ENCODE results near the gene FGF6.
"Not testable (repeated sequence)": the region's sequence is repeated elsewhere in the genome, so short reads cannot be mapped to it uniquely, and the experiment has no call there.

The FGF6 gene

DNA sequence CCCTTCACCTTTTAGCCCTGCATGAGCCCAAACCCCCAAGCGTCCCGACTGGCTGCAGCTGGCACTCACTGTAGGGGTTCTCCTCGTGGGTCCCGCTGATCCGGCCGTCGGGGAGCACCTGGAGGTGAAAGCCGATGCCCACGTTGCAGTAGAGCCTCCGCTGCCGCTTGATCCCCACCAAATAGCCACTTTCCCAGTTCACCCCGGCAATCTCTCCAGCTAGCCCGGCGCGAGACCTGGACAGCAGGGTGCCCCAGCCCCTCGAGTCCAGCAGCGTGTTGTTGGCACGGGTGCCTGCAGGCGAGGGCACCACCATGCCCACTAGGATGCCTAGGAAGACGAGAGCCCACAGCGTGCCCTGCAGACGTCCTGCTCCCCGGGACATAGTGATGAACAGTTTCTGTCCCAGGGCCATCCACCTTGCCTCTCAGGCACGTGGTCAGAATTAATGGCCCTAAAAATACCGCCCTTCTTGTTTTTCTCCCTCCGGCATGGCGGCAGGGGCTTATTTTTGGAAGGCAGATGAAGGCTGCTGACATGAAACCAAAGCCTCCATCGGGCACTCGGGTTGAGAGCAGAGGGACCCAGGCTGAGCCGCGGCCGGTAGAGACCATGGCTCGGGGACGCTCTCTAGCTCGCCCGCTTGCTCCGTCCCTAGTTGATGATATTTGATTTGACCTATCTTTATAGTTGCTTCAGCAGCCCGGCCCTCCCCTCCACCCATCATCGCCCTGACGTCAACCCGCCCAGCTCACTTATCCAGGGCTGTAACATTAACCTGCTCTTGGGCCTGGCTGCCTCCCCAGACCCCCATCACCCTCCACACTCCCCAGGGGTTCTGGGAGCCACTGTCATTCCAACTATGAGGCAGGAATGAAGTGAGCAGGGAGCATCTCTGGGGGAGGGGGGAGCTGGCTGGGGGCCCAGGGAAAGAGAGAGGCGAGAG, at the start of gene FGF6:
FGF6 (minus strand) TSS at position 660 of the 946 bp plus-strand sequence; CDS start at position 415, 245 bp downstream.
- no peak for DNase-seq

GRCh38 chr12:4490973-4491372, 45.4 kb upstream of the FGF6 start:
- no peak for DNase-seq

- no peak for DNase-seq
Measured at GRCh38 chr12:4489556-4489955, 43.9 kb upstream of the FGF6 start.

DNA sequence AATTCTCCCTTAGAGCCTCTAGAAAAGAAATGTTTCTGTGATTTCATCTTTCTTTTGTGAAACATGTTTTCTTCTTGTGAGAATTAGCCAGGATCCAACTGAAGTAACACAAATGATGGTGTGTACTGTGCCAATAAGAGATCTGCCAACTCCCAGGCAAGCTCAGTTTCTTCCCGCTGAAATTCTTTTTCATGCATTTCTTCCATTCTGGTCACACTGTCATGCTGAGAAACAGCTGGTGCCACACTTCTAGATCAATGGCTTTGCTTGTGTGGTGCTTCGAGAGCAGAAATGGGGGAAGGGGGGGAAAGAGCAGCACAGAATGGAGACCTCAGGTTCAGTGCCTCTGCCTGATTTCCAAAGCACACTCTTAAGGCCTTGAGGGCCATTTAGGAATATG, 41.4 kb upstream of the FGF6 start:
- DNase-seq, result no peak

DNA sequence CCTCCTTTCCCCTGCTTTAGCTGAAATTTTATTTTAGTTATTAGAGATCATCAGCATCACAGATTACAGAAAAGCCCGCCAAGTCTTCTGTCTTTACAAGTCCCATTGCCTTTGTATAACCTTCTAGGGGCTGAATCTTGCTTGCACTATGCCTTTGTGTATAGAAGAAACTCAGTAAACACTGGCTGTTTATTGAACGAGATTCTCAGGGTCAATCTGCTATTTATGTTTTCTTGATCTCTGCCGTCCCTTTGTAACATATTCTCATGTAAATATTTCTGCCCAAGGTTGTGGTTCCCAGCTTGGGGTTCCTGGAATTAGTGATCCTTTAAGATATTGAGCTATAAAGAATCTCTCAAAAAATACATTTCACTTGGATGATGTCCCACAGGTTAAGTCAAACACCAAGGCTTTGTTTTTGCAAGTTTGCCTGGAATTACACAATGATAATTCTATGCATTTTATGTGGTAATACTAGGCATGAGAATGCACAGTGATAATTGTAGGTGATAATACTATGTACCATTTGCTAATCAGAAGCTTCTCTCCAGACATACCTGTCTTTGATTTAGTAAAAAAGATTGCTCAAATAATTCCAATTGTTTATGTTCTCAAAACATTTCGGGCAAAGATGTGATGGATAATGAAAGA, 40.6 kb upstream of the FGF6 start:
- no peak for DNase-seq

DNA sequence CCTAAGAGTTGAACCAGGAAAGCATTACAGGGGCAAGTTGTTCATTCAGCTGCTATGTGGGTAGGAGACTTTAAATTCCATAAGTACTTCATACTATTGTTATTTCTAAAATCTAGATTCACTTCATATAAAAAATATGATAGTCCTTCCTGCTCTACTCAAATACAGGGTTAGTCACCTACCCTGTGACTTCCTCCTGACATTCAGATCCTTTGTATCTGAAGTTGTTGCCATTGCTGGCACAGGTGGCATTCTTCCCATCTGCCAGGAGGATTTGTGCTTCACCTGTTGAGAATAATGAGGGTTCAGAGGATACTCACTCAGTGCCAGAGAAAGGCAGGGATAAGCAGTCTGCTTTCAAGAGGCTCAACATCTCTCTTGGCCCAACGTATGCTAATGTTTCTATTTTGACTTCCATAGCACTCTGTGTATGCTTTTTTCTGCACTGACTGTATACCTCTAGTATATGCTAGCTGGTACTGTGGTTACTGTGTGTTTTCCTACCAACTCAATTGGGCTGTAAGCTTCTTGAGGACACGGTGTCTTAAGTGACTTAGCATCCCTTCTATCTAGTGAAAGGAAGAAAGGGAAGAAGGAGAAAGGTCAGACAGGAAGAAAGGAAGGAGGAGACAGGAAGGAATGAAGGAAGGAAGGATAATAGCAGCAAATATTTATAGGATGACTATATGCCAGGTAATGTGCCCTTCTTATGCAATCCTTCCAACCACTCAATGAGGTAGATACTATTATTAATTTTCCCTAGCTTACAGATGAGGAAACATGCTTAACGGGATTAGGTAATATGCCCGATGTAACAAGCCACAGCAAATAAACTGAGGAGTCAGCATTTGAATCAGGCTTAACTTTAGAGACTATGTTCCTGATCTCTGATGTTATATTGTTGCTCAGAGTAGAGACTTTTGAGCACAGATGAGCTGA, 38.5 kb upstream of the FGF6 start:
- DNase-seq, result no peak

DNA sequence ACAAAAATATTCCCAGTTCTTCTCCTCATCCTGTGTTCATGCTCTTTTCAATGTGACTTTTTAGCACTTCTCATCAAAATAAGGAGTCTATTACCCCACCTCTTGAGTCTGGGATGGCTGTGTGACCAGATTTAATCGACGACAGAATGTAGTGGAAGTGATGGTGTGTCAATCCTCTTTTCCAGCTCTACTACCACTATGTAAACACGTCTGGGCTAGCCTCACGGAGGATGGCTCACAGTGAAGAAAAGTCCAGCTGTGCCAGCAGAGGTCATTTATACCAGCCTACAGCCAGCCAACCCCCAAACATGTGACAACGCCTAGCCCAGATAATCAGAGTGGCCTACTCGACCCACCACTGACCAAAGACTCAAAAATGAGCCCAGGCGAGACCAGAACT, 37.3 kb upstream of the FGF6 start:
- no peak for DNase-seq

- no peak for DNase-seq
Measured at GRCh38 chr12:4478933-4479332, 33.3 kb upstream of the FGF6 start.

- no peak for DNase-seq
Measured at GRCh38 chr12:4477129-4477528, 31.5 kb upstream of the FGF6 start.

DNA sequence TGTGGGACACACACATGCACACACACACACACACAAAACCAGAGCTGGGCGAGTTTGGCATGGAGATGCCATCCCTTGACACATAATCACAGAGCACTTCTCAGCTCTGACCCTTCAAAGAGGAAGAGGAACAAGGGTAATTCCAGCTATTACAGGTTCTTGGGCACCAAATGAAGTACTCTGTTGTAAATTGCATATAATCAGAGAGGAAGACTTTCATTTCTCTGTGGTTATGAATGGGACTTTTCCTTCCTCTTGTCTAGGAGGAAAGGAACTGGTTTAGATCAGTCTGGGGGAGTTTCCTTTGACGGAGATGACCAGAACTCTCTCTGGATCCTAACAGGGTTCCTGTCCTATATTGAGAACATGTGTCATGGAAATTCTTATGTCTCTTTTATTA, 26.4 kb upstream of the FGF6 start:
- no peak for DNase-seq

DNA sequence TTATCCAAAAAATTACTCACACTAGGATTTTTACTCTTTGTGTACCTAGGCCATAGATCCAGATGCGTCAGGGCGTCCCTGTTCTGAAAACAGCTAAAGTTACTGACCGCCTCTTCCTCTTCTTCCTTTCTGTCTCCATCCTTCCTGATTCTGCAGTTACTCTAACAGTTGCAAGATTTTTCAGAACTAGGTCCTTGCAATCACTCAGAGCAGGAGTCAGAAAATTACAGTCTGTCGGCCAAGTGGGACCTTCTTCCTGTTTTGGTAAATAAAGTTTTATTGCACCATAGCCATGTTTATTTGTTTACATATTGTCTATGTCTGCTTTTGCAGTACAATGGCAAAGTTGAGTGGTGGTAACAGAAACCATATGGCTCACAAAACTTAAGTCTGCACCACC, 25.6 kb upstream of the FGF6 start:
- no peak for DNase-seq

GRCh38 chr12:4468994-4469393, 23.4 kb upstream of the FGF6 start:
- no peak for DNase-seq

DNA sequence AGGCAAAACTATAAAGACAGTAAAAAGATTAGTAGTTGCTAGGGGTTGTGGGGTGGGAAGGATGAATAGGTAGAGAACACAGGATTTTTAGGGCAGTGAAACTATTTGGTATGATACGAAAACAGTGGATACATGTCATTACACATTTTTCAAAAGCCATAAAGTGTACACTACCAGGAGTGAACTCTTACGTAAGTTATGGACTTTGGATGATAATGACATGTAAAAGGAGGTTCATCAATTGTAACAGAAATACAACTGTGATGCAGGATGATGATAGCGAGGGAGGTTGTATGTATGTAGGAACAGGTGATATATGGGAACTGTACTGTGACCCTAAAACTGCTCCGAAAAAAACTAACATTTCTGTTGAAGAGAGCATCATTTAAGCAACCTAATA, 15.1 kb upstream of the FGF6 start:
- no peak for DNase-seq

- not testable (repeated sequence) for DNase-seq
Measured at GRCh38 chr12:4455849-4456248, 10.2 kb upstream of the FGF6 start.

DNA sequence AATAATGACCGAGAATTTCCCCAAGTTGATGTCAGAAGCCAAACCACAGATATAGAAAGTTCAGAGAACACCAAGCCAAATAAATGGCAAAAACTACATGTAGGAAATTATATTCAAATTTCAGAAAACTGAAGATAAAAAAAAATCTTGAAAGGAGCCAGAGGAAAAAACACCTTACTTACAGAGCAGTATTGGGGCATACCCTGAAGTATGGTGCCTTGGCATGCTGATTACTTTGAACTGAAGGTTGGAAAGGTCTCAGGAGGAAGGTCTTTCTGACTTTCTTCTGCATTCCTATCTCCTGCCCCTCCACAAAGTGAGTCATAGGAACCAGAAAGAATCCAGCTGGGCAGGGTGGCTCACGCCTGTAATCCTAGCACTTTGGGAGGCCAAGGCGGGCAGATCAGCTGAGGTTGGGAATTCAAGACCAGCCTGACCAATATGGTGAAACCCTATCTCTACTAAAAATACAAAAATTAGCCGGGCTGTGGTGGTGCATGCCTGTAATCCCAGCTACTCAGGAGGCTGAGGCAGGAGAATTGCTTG, 8.8 kb upstream of the FGF6 start:
- no peak for DNase-seq

DNA sequence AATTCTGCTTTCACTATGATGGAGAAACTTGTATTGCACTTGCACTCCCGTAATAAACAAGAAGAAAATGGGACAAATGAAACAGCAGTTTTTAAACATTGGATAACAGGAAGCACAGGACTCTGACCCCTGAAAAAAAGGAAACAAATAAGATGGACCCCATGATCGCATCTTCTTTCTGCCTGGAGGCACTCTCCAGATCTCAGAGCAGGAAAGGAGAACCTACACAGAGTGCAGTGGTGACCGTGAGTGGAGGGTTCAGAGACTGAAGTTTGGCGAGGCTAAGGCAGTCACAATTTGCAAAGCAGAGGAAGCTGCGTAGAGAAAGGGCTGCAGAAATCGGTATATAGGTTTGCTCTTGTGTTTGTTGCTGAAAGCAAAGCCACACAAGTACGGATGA, 6.1 kb upstream of the FGF6 start:
- DNase-seq, result no peak

DNA sequence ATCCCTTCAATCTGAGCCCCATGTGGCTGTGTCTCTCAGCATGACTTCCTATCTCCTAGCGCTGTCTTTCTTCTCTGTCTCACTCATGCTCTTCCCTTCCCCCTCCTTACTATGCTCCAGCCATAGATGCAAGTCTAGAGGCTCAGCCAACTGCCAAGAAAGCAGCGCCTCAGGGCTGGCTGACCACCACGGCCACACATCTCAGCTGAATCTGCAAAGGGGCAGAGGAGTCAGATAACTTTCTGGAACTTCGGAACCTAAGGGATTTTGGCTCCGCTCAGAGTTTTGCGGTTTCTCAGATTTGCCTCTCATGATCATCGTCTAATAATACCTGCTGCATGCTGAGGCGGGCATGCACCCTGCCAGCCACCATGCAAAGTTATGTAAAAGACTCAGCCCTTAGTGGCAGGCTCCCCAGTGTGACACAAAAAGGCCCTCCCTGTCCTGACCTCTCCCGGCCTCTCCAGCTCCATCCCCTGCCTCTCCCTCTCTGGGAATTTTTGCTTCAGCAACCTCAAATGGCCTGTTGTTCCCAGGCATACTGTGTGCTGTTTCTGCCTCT, 5.0 kb upstream of the FGF6 start:
- no peak for DNase-seq

DNA sequence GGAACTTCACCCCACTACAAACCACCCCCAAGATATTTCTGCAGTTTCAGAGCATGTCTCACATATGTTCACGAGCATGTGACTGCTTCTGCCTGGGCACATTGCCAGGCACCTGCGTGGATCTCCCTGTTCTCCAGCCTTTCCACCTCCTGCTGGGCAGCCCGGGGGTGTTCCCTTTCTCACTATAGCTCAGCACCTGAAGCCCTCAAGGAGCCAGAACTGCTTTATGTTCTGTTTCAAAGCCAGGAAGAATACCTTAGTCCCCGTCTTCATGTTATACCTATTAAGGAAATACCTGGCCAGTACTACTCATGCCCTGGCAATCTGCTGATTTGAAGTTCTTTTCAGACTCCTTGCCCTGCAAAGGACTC, 4.2 kb upstream of the FGF6 start:
- DNase-seq, result no peak

DNA sequence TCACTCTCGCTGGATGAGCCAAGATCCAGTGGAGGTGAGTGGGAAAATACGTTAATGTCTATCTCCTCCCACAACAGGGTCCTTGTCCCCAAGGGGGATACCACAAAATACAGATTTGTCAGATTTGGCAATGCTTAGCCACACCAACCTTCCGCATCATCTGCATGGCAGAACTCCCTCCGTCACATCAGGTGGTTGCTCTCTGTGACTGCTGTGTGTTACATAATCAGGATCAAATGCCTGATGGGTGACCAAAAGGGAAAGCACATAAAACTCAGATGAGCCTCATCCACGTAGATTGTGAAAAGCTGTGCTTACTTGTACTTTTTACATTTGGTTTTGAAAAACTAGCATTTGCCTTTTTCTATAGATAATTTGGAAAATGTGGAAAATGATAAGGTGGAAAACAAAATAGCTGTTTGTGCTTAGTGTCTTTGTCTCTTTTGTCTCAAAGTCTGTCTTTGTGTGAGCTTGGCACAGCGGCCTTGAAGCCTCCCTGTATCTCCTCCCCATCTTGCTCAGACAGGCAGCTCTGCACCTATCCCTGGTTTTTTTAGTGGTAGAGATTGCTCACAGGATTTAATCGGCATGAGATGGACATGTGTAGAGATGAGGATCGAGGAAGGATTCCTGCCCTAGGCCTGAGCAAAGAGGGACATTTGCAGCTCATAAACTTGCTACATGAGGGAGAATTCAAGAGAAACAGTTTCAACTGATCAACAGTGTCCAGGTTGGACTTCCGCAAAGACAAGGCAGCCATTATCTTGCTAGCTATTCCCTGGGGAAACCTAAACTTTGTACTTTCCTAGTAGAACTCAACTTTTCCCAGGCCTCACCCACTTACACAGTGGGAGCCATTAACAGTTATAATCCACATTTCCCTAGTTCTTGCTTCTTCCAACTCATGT, 3.6 kb upstream of the FGF6 start:
- DNase-seq, result no peak

- DNase-seq, result no peak
Measured at GRCh38 chr12:4448371-4448940, 2.8 kb upstream of the FGF6 start.

DNA sequence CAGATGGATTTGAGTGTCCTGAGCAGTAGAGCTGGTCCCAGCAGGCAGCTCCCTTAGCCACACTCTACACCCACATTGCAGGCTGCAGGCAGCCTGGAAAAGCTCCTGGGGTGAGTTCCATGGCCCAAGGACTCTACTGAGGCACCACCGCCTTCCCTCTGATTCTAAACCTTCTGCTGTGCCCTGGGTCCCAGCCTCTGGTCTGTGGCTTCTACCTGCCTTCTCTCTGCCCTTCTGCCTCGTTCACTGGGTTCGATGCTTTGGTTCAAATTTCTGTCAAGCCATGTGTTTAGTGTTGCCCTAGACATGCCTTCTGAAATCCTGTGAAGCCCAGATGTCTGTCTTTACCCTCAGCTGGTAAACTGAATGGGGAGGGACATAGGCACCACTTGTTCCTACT, 1.5 kb upstream of the FGF6 start:
- DNase-seq, result no peak
